Measurements from ENCODE around the gene VDAC1. TPM values are rescaled to one million over a fixed set of nuclear protein-coding genes. Genes with fewer than 3 reads are reported as not detected.
"Not testable (repeated sequence)": the region's sequence is repeated elsewhere in the genome, so short reads cannot be mapped to it uniquely, and the experiment has no call there.

VDAC1 gene
- total RNA-seq, 1 donor from 2014 or later = 119 TPM

GRCh38 chr5:133981714-133982113, 23.1 kb downstream of the VDAC1 start:
- Mint-ChIP-seq H3K4me3 (ENCODE audit: unreplicated experiment) (no peak overlapping the region), H3K36me3 (ENCODE audit: unreplicated experiment) (peaks cover 18% of the 10 kb centered on the region), H3K9me3 (ENCODE audit: unreplicated experiment) (no peaks in the 10 kb centered on the region), H3K27ac (ENCODE audit: unreplicated experiment) (no peak overlapping the region), H3K27me3 (ENCODE audit: unreplicated experiment) (no peaks in the 10 kb centered on the region), H3K4me1 (ENCODE audit: unreplicated experiment) (peaks cover 9% of the 10 kb centered on the region)
- TF ChIP-seq CTCF (IDR thresholded peaks at IDR 0.05) = no peak
- no peak for DNase-seq (ENCODE audit: extremely low spot score, unreplicated experiment)

DNA sequence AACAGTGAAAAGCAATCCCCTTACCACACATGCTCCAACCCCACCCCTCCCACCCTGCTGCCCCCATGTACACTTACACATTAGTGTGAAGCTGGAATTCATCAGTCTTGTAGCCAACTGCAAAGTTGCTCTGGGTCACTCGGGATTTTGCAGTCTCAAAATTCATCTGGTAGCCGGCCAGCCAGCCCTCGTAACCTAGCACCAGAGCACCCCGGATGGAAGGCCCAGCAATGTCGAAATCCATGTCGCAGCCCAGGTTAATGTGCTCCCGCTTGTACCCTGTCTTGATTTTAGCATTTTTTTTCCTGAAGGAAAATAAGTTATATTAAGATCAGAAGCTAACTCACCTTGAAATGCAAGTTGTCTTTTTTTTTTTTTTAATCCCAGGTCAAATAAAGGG, 24.1 kb downstream of the VDAC1 start:
- TF ChIP-seq CTCF (IDR thresholded peaks at IDR 0.05) = no peak
- Mint-ChIP-seq H3K27ac (ENCODE audit: unreplicated experiment) (no peak overlapping the region), H3K27me3 (ENCODE audit: unreplicated experiment) (no peaks in the 10 kb centered on the region), H3K9me3 (ENCODE audit: unreplicated experiment) (no peaks in the 10 kb centered on the region), H3K4me3 (ENCODE audit: unreplicated experiment) (no peak overlapping the region), H3K36me3 (ENCODE audit: unreplicated experiment) (peaks cover 14% of the 10 kb centered on the region), H3K4me1 (ENCODE audit: unreplicated experiment) (peaks cover 3% of the 10 kb centered on the region)
- no peak for DNase-seq (ENCODE audit: extremely low spot score, unreplicated experiment)

DNA sequence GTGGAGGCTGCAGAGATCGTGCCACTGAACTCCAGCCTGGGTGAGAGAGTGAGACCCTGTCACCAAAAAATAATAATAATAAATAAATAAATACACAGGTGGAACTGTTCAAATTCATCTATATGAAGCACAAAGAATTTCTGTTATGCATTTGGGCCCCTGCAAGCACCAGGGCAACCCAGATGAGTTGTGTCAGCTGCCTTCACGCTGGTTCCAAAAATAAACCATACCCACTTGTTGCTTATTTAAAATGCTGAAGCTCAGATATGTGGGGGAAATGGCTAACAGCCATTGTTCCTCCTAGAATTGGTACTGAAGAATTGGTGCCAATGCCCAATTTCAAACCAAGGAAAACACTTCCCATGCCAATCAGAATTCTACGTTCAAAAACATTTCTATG, 25.8 kb downstream of the VDAC1 start:
- H3K27ac Mint-ChIP-seq (ENCODE audit: unreplicated experiment) = no peak overlapping the region
- no peak for TF ChIP-seq CTCF (IDR thresholded peaks at IDR 0.05)
- H3K27me3 Mint-ChIP-seq (ENCODE audit: unreplicated experiment) = no peaks in the 10 kb centered on the region
- H3K4me1 Mint-ChIP-seq (ENCODE audit: unreplicated experiment) = no peaks in the 10 kb centered on the region
- no peaks in the 10 kb centered on the region for H3K9me3 Mint-ChIP-seq (ENCODE audit: unreplicated experiment)
- DNase-seq (ENCODE audit: extremely low spot score, unreplicated experiment) = no peak
- peaks cover 18% of the 10 kb centered on the region for H3K36me3 Mint-ChIP-seq (ENCODE audit: unreplicated experiment)
- no peak overlapping the region for H3K4me3 Mint-ChIP-seq (ENCODE audit: unreplicated experiment)

DNA sequence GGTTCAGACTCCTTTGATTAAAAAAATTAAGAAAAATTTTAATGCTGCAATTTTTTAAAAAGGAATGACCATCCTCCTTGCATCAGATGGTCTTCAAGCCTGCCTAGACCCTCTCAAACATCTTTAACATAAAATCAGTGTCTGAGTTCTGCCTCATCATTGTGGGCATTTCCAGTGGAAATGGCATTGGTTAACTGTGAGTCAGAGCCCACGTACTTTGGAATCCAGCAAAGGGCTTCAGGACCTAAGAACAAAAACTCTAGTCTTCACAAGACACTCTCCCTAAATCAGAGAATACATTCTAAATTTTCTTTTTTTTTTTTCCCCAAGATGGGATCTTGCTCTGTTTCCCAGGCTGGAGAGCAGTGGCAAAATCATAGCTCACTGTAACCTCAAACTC, 26.9 kb downstream of the VDAC1 start:
- Mint-ChIP-seq H3K9me3 (ENCODE audit: unreplicated experiment) (no peaks in the 10 kb centered on the region), H3K4me3 (ENCODE audit: unreplicated experiment) (no peak overlapping the region), H3K27me3 (ENCODE audit: unreplicated experiment) (no peaks in the 10 kb centered on the region), H3K27ac (ENCODE audit: unreplicated experiment) (no peak overlapping the region), H3K4me1 (ENCODE audit: unreplicated experiment) (no peaks in the 10 kb centered on the region), H3K36me3 (ENCODE audit: unreplicated experiment) (peaks cover 20% of the 10 kb centered on the region)
- TF ChIP-seq CTCF (IDR thresholded peaks at IDR 0.05) = no peak
- no peak for DNase-seq (ENCODE audit: extremely low spot score, unreplicated experiment)

DNA sequence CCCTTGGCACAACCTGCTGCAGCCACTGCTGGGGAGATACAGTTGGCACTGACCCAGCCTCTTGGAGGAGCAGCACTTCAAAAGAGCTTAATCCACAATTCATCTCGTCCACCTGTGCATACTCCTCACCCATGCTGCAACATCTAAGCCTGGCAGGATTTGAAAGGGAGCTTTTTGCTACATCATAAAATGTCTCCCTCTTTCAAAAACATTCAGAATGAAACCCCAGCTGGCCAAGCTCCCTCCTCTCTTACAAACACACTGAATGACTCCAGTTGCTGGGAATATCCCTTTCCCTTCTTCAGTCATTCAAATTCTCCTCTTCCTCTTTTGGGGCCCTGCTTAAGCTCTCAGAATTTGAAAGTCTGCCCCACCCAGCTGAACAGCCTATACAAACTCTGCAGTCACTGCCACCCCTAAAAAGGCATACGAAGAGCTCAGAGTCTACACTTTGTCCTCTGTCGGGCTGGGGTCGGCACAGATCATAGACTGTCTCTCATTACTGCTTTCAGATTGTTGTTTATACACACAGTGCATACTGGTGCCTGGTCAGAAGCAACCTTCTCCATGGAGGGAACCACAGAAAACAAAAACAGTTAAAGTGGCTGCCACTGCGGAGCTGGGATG, 27.5 kb downstream of the VDAC1 start:
- TF ChIP-seq CTCF (IDR thresholded peaks at IDR 0.05) = no peak
- DNase-seq (ENCODE audit: extremely low spot score, unreplicated experiment) = no peak
- no peaks in the 10 kb centered on the region for H3K27me3 Mint-ChIP-seq (ENCODE audit: unreplicated experiment)
- peaks cover 18% of the 10 kb centered on the region for H3K36me3 Mint-ChIP-seq (ENCODE audit: unreplicated experiment)
- no peaks in the 10 kb centered on the region for H3K4me1 Mint-ChIP-seq (ENCODE audit: unreplicated experiment)
- no peaks in the 10 kb centered on the region for H3K9me3 Mint-ChIP-seq (ENCODE audit: unreplicated experiment)
- no peak overlapping the region for H3K27ac Mint-ChIP-seq (ENCODE audit: unreplicated experiment)
- no peak overlapping the region for H3K4me3 Mint-ChIP-seq (ENCODE audit: unreplicated experiment)

DNA sequence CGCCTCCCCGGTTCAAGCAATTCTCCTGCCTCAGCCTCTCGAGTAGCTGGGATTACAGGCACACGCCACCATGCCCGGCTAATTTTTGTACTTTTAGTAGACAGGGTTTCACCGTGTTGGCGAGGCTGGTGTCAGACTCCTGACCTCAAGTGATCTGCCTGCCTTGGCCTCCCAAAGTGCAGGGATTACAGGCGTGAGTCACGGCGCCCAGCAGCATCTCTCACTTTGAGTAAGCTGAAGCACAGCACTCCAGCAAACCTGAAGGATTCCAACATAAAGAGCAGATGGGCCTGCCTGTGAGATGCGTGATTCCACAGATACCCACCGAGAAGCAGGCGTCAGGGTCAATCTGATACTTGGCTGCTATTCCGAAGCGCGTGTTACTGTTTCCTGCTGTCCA, 29.2 kb downstream of the VDAC1 start:
- peaks cover 18% of the 10 kb centered on the region for H3K36me3 Mint-ChIP-seq (ENCODE audit: unreplicated experiment)
- not testable (repeated sequence) for H3K9me3 Mint-ChIP-seq (ENCODE audit: unreplicated experiment); H3K4me1 Mint-ChIP-seq (ENCODE audit: unreplicated experiment); H3K27me3 Mint-ChIP-seq (ENCODE audit: unreplicated experiment); H3K4me3 Mint-ChIP-seq (ENCODE audit: unreplicated experiment); H3K27ac Mint-ChIP-seq (ENCODE audit: unreplicated experiment); DNase-seq (ENCODE audit: extremely low spot score, unreplicated experiment)

Data from osteocyte (in vitro differentiated cells).